HepG2 (cell line): ENCODE data around the gene STYX. TPM values are rescaled to one million over a fixed set of nuclear protein-coding genes. Genes with fewer than 3 reads are reported as not detected.

Experiments
- BATF2 ChIP-seq: sonication (generic); formaldehyde crosslinking; IDR thresholded peaks from 2 replicates; pipeline ENCODE4 v1.8.0; 2022; ENCODE audit warnings: mild to moderate bottlenecking, missing genetic modification reagents, moderate library complexity
- FOXA1 ChIP-seq, 2 experiments: fragments of 450-650 bp in 1 of 2; sonication (generic) in 1 of 2; formaldehyde crosslinking in 1 of 2; IDR thresholded peaks; 2 replicates each; pipeline versions ENCODE4 v1.4.0 to v1.6.1; 2016 to 2020; ENCODE audit warnings: missing genetic modification reagents in 1 of 2
- FOXA3 ChIP-seq: IDR thresholded peaks from 2 replicates; pipeline ENCODE4 v1.6.1; 2016; ENCODE audit warnings: missing genetic modification reagents, missing compliant biosample characterization
- FOXP1 ChIP-seq, 2 experiments: fragments of 450-650 bp in 1 of 2; IDR thresholded peaks; 2 replicates each; pipeline ENCODE4 v1.6.1; 2017 to 2018; ENCODE audit warnings: antibody characterized with exemption in 1 of 2
- GATAD2A ChIP-seq: IDR thresholded peaks from 2 replicates; pipeline ENCODE4 v1.6.1; 2016
- MNT ChIP-seq: fragments of 450-650 bp; IDR thresholded peaks from 2 replicates; pipeline ENCODE4 v1.6.1; 2016
- PBX3 ChIP-seq: sonication (generic); formaldehyde crosslinking; IDR thresholded peaks from 2 replicates; pipeline ENCODE4 v1.8.1; 2023; ENCODE audit warnings: missing genetic modification reagents, inconsistent platforms, borderline replicate concordance
- SOX13 ChIP-seq, 3 experiments: fragments of 450-650 bp in 1 of 3; sonication (generic) in 1 of 3; formaldehyde crosslinking in 1 of 3; IDR thresholded peaks in 2 of 3; conservative IDR thresholded peaks in 1 of 3; 2 replicates each; pipeline versions ENCODE4 v1.5.0 to v1.6.1; 2016 to 2020; ENCODE audit warnings: antibody characterized with exemption in 1 of 3, mild to moderate bottlenecking in 1 of 3, missing compliant biosample characterization in 1 of 3, missing genetic modification reagents in 1 of 3, moderate library complexity in 1 of 3
- SOX6 ChIP-seq, 2 experiments: fragments of 450-650 bp in 1 of 2; sonication (generic) in 1 of 2; formaldehyde crosslinking in 1 of 2; IDR thresholded peaks; 2 replicates each; pipeline versions ENCODE4 v1.4.0 to v1.6.1; 2017 to 2020; ENCODE audit warnings: antibody characterized with exemption in 1 of 2, mild to moderate bottlenecking in 1 of 2, missing genetic modification reagents in 1 of 2
- ZNF160 ChIP-seq: sonication (generic); formaldehyde crosslinking; IDR thresholded peaks from 2 replicates; pipeline ENCODE4 v1.8.0; 2022; ENCODE audit warnings: mild to moderate bottlenecking, inconsistent platforms, missing genetic modification reagents
- polyA plus RNA-seq, 8 experiments: library from polyadenylated mRNA; depleted of rRNA in 3 of 8; stranded (reverse) in 7 of 8; unstranded in 1 of 8; fragments of >200 nt; fragmentation: Illumina TruSeq in 4 of 8; extraction: Trizol in 4 of 8; gene quantifications; 2 replicates each; pipeline versions ENCODE4 v1.2.1 to v1.2.3, GENCODE V29; 2011 to 2016; ENCODE audit warnings: low read depth in 4 of 8, missing spikeins in 1 of 8, mixed read lengths in 1 of 8; ENCODE audit not compliant: insufficient read depth in 1 of 8
- total RNA-seq, 5 experiments: library from RNA; depleted of rRNA; stranded (reverse); fragments of >200 nt; fragmentation: Illumina TruSeq; extraction: Trizol; gene quantifications; 2 replicates each; pipeline ENCODE4 v1.2.3, GENCODE V29; 2016; ENCODE audit warnings: low read depth in 1 of 5

STYX gene
- total and polyA plus RNA-seq, 2 of the 13 experiments (the other 11 are each of a cell fraction or from before 2014, with no cell fraction given): 6.6 to 10.9 TPM

GRCh38 chr14:52808101-52808500, 78.1 kb downstream of the STYX start (continued):
- TF ChIP-seq FOXA3 (CRISPR knock-in tag) (peak; percentile 42; the same call in 1 of the 2 replicates), GATAD2A (CRISPR knock-in tag) (peak; percentile 37; the same call in 1 of the 2 replicates), PBX3 (CRISPR knock-in tag) (no peak), SOX6 (IDR thresholded peaks at IDR 0.05) (no peak), SOX6 (CRISPR knock-in tag; IDR thresholded peaks at IDR 0.05) (peak; percentile 26; the same call in 1 of the 2 replicates), SOX13 (IDR thresholded peaks at IDR 0.05) (no peak), SOX13 (CRISPR knock-in tag; conservative IDR thresholded peaks at IDR 0.05 in 1 of 2, IDR thresholded peaks at IDR 0.05 in 1 of 2) (peak in 1 of 2 experiments; percentile 48; a peak in 2 of 4 replicates), MNT (no peak), FOXA1 (IDR thresholded peaks at IDR 0.05) (no peak), FOXA1 (CRISPR knock-in tag; IDR thresholded peaks at IDR 0.05) (peak; percentile 34; the same call in 1 of the 2 replicates), BATF2 (CRISPR knock-in tag) (no peak), ZNF160 (no peak), FOXP1 (IDR thresholded peaks at IDR 0.05) (no peak), FOXP1 (CRISPR knock-in tag; IDR thresholded peaks at IDR 0.05) (peak; percentile 15; the same call in 1 of the 2 replicates)
